ENCODE data around the gene LKAAEAR1. TPM values are rescaled to one million over a fixed set of nuclear protein-coding genes. Genes with fewer than 3 reads are reported as not detected.

The LKAAEAR1 gene
- total and polyA plus RNA-seq, 2 experiments from 2014 or later: 1.8 TPM; not detected in 1

DNA sequence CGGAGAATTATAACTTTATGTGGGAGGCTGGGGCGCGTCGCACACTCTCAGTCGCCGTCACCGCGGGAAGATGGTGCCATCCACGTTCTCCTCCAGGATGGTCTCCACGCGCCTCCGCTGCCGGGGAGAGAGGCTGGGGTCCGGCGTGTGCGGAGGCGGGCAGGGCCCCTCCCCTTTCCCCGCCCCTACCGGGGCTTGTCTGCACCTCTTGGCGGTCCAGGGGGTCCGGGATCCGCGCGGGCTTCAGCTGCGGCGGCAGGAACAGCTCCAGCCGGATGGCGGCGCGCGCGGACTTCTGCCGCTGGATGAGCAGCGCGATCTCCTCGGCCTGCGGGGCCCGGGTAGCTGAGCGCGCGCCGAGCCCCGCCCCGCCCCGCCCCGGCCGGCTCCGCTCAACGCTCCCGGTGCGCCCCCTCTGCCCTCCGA lies 807 bp downstream of the LKAAEAR1 start:
- Mint-ChIP-seq H3K4me1 (peaks cover 32% of the 10 kb centered on the region), H3K4me3 (peak overlapping the region; percentile 64), H3K27me3 (ENCODE audit: insufficient read depth, low read depth, poor library complexity) (peaks cover 53% of the 10 kb centered on the region), H3K9me3 (peaks cover 3% of the 10 kb centered on the region; the same call in 1 of the 3 replicates), H3K36me3 (ENCODE audit: low read depth) (no peaks in the 10 kb centered on the region; the same call in 2 of the 3 replicates), H3K27ac (no peak overlapping the region)
- Histone ChIP-seq H3K27me3 (ENCODE audit: insufficient read depth) (peaks cover 50% of the 10 kb centered on the region), H3K9me2 (ENCODE audit: insufficient read depth) (no peaks in the 10 kb centered on the region), H3K27ac (ENCODE audit: low read depth) (no peak overlapping the region), H3K79me2 (replicated peaks; ENCODE audit: insufficient read depth) (no peaks in the 10 kb centered on the region), H2AFZ (0 out of 2 replicates have a peak overlapping the region, but pooled peaks have one; percentile 38), H3K4me1 (ENCODE audit: insufficient read depth) (peaks cover 23% of the 10 kb centered on the region; the same call in 1 of the 2 replicates), H4K20me1 (replicated peaks; ENCODE audit: insufficient read depth) (no peaks in the 10 kb centered on the region), H3K4me2 (peak overlapping the region; percentile 90), H3K36me3 (ENCODE audit: insufficient read depth) (no peaks in the 10 kb centered on the region), H3K4me3 (peak overlapping the region; percentile 62), H3F3A (replicated peaks; ENCODE audit: low read depth) (0 out of 2 replicates have a peak, but pooled peaks cover 7% of the 10 kb centered on the region)
- DNase-seq (ENCODE audit: low spot score) (peak; percentile 93), ATAC-seq (peak; percentile 59)
- TF ChIP-seq, protein P1, sequence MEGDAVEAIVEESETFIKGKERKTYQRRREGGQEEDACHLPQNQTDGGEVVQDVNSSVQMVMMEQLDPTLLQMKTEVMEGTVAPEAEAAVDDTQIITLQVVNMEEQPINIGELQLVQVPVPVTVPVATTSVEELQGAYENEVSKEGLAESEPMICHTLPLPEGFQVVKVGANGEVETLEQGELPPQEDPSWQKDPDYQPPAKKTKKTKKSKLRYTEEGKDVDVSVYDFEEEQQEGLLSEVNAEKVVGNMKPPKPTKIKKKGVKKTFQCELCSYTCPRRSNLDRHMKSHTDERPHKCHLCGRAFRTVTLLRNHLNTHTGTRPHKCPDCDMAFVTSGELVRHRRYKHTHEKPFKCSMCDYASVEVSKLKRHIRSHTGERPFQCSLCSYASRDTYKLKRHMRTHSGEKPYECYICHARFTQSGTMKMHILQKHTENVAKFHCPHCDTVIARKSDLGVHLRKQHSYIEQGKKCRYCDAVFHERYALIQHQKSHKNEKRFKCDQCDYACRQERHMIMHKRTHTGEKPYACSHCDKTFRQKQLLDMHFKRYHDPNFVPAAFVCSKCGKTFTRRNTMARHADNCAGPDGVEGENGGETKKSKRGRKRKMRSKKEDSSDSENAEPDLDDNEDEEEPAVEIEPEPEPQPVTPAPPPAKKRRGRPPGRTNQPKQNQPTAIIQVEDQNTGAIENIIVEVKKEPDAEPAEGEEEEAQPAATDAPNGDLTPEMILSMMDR (conservative IDR thresholded peaks at IDR 0.05; ENCODE audit: low read depth in 2 of 2): peak; percentile 47 to 77
- no peak for TF ChIP-seq ZNF114 (CRISPR knock-in tag; IDR thresholded peaks at IDR 0.05)

DNA sequence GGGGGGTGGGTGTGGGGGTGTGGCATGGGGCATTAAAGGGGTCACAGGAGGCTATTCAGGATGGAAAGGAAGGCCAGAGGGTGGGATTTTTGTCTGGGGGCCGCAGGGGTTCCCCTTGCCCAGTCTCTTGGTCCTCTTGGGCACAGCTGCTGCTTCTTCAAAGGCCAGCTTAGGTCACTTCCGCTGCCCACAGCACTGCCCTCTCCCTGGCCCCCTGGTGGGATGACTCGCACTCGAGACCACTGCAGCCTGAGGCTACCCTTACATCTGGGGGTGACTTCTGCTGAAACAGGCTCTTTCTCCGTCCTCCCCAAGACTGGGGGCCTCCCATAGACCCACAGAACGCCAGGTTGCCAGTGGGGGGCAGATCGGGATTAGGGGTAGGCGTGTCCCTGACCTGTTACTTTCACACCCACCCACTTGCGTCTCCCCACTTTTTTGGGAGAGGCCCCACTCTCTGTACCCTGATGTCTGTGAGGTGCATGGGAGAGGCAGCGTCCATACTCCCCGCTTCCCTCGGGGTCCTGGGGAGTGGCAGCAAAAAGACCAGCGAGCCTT lies 1.3 kb downstream of the LKAAEAR1 start:
- Mint-ChIP-seq H3K4me3 (peak overlapping the region; percentile 64), H3K27ac (no peak overlapping the region), H3K4me1 (peaks cover 33% of the 10 kb centered on the region), H3K36me3 (ENCODE audit: low read depth) (no peaks in the 10 kb centered on the region; the same call in 2 of the 3 replicates), H3K27me3 (ENCODE audit: insufficient read depth, low read depth, poor library complexity) (peaks cover 50% of the 10 kb centered on the region), H3K9me3 (peaks cover 3% of the 10 kb centered on the region; the same call in 1 of the 3 replicates)
- Histone ChIP-seq H3K4me3 (peak overlapping the region; percentile 62), H3K27me3 (ENCODE audit: insufficient read depth) (peaks cover 50% of the 10 kb centered on the region), H3K27ac (ENCODE audit: low read depth) (no peak overlapping the region), H3K9me2 (ENCODE audit: insufficient read depth) (no peaks in the 10 kb centered on the region), H4K20me1 (replicated peaks; ENCODE audit: insufficient read depth) (no peaks in the 10 kb centered on the region), H3K79me2 (replicated peaks; ENCODE audit: insufficient read depth) (no peaks in the 10 kb centered on the region), H3K4me1 (ENCODE audit: insufficient read depth) (peaks cover 27% of the 10 kb centered on the region; the same call in 1 of the 2 replicates), H3K4me2 (peak overlapping the region; percentile 90), H3F3A (replicated peaks; ENCODE audit: low read depth) (0 out of 2 replicates have a peak, but pooled peaks cover 7% of the 10 kb centered on the region), H3K36me3 (ENCODE audit: insufficient read depth) (no peaks in the 10 kb centered on the region), H2AFZ (0 out of 2 replicates have a peak overlapping the region, but pooled peaks have one; percentile 38)
- no peak for ATAC-seq
- no peak for DNase-seq (ENCODE audit: low spot score)
- TF ChIP-seq, protein P2, sequence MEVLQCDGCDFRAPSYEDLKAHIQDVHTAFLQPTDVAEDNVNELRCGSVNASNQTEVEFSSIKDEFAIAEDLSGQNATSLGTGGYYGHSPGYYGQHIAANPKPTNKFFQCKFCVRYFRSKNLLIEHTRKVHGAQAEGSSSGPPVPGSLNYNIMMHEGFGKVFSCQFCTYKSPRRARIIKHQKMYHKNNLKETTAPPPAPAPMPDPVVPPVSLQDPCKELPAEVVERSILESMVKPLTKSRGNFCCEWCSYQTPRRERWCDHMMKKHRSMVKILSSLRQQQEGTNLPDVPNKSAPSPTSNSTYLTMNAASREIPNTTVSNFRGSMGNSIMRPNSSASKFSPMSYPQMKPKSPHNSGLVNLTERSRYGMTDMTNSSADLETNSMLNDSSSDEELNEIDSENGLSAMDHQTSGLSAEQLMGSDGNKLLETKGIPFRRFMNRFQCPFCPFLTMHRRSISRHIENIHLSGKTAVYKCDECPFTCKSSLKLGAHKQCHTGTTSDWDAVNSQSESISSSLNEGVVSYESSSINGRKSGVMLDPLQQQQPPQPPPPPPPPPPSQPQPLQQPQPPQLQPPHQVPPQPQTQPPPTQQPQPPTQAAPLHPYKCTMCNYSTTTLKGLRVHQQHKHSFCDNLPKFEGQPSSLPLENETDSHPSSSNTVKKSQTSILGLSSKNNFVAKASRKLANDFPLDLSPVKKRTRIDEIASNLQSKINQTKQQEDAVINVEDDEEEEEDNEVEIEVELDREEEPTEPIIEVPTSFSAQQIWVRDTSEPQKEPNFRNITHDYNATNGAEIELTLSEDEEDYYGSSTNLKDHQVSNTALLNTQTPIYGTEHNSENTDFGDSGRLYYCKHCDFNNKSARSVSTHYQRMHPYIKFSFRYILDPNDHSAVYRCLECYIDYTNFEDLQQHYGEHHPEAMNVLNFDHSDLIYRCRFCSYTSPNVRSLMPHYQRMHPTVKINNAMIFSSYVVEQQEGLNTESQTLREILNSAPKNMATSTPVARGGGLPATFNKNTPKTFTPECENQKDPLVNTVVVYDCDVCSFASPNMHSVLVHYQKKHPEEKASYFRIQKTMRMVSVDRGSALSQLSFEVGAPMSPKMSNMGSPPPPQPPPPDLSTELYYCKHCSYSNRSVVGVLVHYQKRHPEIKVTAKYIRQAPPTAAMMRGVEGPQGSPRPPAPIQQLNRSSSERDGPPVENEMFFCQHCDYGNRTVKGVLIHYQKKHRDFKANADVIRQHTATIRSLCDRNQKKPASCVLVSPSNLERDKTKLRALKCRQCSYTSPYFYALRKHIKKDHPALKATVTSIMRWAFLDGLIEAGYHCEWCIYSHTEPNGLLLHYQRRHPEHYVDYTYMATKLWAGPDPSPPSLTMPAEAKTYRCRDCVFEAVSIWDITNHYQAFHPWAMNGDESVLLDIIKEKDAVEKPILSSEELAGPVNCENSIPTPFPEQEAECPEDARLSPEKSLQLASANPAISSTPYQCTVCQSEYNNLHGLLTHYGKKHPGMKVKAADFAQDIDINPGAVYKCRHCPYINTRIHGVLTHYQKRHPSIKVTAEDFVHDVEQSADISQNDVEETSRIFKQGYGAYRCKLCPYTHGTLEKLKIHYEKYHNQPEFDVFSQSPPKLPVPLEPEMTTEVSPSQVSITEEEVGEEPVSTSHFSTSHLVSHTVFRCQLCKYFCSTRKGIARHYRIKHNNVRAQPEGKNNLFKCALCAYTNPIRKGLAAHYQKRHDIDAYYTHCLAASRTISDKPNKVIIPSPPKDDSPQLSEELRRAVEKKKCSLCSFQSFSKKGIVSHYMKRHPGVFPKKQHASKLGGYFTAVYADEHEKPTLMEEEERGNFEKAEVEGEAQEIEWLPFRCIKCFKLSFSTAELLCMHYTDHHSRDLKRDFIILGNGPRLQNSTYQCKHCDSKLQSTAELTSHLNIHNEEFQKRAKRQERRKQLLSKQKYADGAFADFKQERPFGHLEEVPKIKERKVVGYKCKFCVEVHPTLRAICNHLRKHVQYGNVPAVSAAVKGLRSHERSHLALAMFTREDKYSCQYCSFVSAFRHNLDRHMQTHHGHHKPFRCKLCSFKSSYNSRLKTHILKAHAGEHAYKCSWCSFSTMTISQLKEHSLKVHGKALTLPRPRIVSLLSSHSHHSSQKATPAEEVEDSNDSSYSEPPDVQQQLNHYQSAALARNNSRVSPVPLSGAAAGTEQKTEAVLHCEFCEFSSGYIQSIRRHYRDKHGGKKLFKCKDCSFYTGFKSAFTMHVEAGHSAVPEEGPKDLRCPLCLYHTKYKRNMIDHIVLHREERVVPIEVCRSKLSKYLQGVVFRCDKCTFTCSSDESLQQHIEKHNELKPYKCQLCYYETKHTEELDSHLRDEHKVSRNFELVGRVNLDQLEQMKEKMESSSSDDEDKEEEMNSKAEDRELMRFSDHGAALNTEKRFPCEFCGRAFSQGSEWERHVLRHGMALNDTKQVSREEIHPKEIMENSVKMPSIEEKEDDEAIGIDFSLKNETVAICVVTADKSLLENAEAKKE (CRISPR knock-in tag; IDR thresholded peaks at IDR 0.05): no peak
- no peak for TF ChIP-seq JUNB (IDR thresholded peaks at IDR 0.05; ENCODE audit: unreplicated experiment)
- no peak for TF ChIP-seq EZH2phosphoT487 (IDR thresholded peaks at IDR 0.05; ENCODE audit: unreplicated experiment)
- TF ChIP-seq ZNF331 (CRISPR knock-in tag; IDR thresholded peaks at IDR 0.05; ENCODE audit: low read depth): no peak
- no peak for TF ChIP-seq CREB1 (CRISPR knock-in tag; IDR thresholded peaks at IDR 0.05; ENCODE audit: low read depth)
- TF ChIP-seq, protein P3, sequence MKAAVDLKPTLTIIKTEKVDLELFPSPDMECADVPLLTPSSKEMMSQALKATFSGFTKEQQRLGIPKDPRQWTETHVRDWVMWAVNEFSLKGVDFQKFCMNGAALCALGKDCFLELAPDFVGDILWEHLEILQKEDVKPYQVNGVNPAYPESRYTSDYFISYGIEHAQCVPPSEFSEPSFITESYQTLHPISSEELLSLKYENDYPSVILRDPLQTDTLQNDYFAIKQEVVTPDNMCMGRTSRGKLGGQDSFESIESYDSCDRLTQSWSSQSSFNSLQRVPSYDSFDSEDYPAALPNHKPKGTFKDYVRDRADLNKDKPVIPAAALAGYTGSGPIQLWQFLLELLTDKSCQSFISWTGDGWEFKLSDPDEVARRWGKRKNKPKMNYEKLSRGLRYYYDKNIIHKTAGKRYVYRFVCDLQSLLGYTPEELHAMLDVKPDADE (IDR thresholded peaks at IDR 0.05): no peak
